Measurements from ENCODE around the gene PRDM16. TPM values are rescaled to one million over a fixed set of nuclear protein-coding genes. Genes with fewer than 3 reads are reported as not detected.

The PRDM16 gene
- polyA plus RNA-seq, 3 donors = not detected

- no peaks in the 10 kb centered on the region for H3K36me3 Mint-ChIP-seq
- H3K27me3 Mint-ChIP-seq (ENCODE audit: low read depth in 3 of 3) = peaks cover 0 to 6% (median 3%) of the 10 kb centered on the region in 3 donors
- H3K4me2 ChIP-seq (replicated peaks; ENCODE audit: extremely low read depth, low read length, poor library complexity, severe bottlenecking) = no peak overlapping the region
- DNase-seq = no peak
- no peak overlapping the region for H2AFZ ChIP-seq (ENCODE audit: insufficient read depth, low read depth, low read length, poor library complexity, severe bottlenecking)
- no peak overlapping the region for H3K27ac Mint-ChIP-seq
- no peaks in the 10 kb centered on the region for H3K27me3 ChIP-seq (ENCODE audit: control insufficient read depth in 2 of 2, insufficient read depth in 2 of 2, low read length in 2 of 2)
- intact Hi-C loops (cut with micrococcal nuclease) = no loop called here
- no peaks in the 10 kb centered on the region for H3K36me3 ChIP-seq (replicated peaks in 1 of 2; ENCODE audit: control insufficient read depth in 1 of 2, insufficient read depth in 2 of 2, low read length in 2 of 2)
- no peak for TF ChIP-seq CTCF (IDR thresholded peaks at IDR 0.05)
- no peak overlapping the region for H3K4me3 ChIP-seq (replicated peaks in 1 of 3; ENCODE audit: low read depth in 2 of 3, low read length in 3 of 3)
- 54% methylated on average over 12 of the region's 12 CpGs for WGBS (ENCODE audit: insufficient coverage)
- no peaks in the 10 kb centered on the region for H3K79me2 ChIP-seq (ENCODE audit: insufficient read depth, low read length)
- no peaks in the 10 kb centered on the region for H3K9me3 ChIP-seq (replicated peaks in 1 of 2; ENCODE audit: control insufficient read depth in 1 of 2, insufficient read depth in 1 of 2, low read length in 2 of 2)
- H3K4me1 Mint-ChIP-seq = no peaks in the 10 kb centered on the region
- no peaks in the 10 kb centered on the region for H4K20me1 ChIP-seq (ENCODE audit: insufficient read depth, low read length)
- H3K4me3 Mint-ChIP-seq = no peak overlapping the region
- no peaks in the 10 kb centered on the region for H3K9me3 Mint-ChIP-seq
- H3K27ac ChIP-seq (ENCODE audit: low read depth in 1 of 2, low read length in 2 of 2) = no peak overlapping the region
- H3K9ac ChIP-seq (ENCODE audit: insufficient read depth, low read length, poor library complexity, severe bottlenecking) = no peak overlapping the region
- no peaks in the 10 kb centered on the region for H3K4me1 ChIP-seq (ENCODE audit: control insufficient read depth in 1 of 2, insufficient read depth in 2 of 2, low read length in 2 of 2)
Observed at GRCh38 chr1:3132660-3133059, 63.7 kb downstream of the PRDM16 start.

- no peak overlapping the region for H2AFZ ChIP-seq (ENCODE audit: insufficient read depth, low read depth, low read length, poor library complexity, severe bottlenecking)
- peaks cover 0 to 6% (median 3%) of the 10 kb centered on the region in 3 donors for H3K27me3 Mint-ChIP-seq (ENCODE audit: low read depth in 3 of 3)
Observed at GRCh38 chr1:3133686-3134085, 64.7 kb downstream of the PRDM16 start.

More at GRCh38 chr1:3133686-3134085, 64.7 kb downstream of the PRDM16 start:
- H3K9me3 ChIP-seq (replicated peaks in 1 of 2; ENCODE audit: control insufficient read depth in 1 of 2, insufficient read depth in 1 of 2, low read length in 2 of 2) = no peaks in the 10 kb centered on the region
- H3K4me2 ChIP-seq (replicated peaks; ENCODE audit: extremely low read depth, low read length, poor library complexity, severe bottlenecking) = no peak overlapping the region
- no peaks in the 10 kb centered on the region for H3K4me1 ChIP-seq (ENCODE audit: control insufficient read depth in 1 of 2, insufficient read depth in 2 of 2, low read length in 2 of 2)
- H3K27me3 ChIP-seq (ENCODE audit: control insufficient read depth in 2 of 2, insufficient read depth in 2 of 2, low read length in 2 of 2) = no peaks in the 10 kb centered on the region
- no peak for TF ChIP-seq CTCF (IDR thresholded peaks at IDR 0.05)
- H3K4me3 Mint-ChIP-seq = no peak overlapping the region
- no peaks in the 10 kb centered on the region for H3K36me3 ChIP-seq (replicated peaks in 1 of 2; ENCODE audit: control insufficient read depth in 1 of 2, insufficient read depth in 2 of 2, low read length in 2 of 2)
- H3K27ac Mint-ChIP-seq = no peak overlapping the region
- H4K20me1 ChIP-seq (ENCODE audit: insufficient read depth, low read length) = no peaks in the 10 kb centered on the region
- no peaks in the 10 kb centered on the region for H3K79me2 ChIP-seq (ENCODE audit: insufficient read depth, low read length)
- H3K4me1 Mint-ChIP-seq = no peaks in the 10 kb centered on the region
- no peak overlapping the region for H3K4me3 ChIP-seq (replicated peaks in 1 of 3; ENCODE audit: low read depth in 2 of 3, low read length in 3 of 3)
- intact Hi-C loops (cut with micrococcal nuclease) = no loop called here
- no peak overlapping the region for H3K9ac ChIP-seq (ENCODE audit: insufficient read depth, low read length, poor library complexity, severe bottlenecking)
- no peak overlapping the region for H3K27ac ChIP-seq (ENCODE audit: low read depth in 1 of 2, low read length in 2 of 2)
- no peaks in the 10 kb centered on the region for H3K9me3 Mint-ChIP-seq
- no peaks in the 10 kb centered on the region for H3K36me3 Mint-ChIP-seq
- DNase-seq = no peak
- 69% methylated on average over 5 of the region's 12 CpGs for WGBS (ENCODE audit: insufficient coverage)

All from CD14-positive monocyte (primary cell).